Stimulated activated CD4-positive, alpha-beta T cell treated with anti-CD3 and anti-CD28 coated beads, Interleukin-4, amount 100 ng/mL, for 48 hours (primary cell): ENCODE data around the gene PLIN4.

ENCODE experiments used
- DNase-seq, 2 donors: peaks; one replicate each; pipeline ENCODE4 v3.0.0-alpha.2; 2020; ENCODE audit warnings: low read depth in 2 of 2

The PLIN4 gene

GRCh38 chr19:4492337-4493103, 25.8 kb downstream of the PLIN4 start:
- DNase-seq = no peak

- no peak for DNase-seq
These were observed 26.8 kb downstream of the PLIN4 start for GRCh38 chr19:4491446-4491845.

- no peak for DNase-seq
These were observed 29.8 kb downstream of the PLIN4 start for GRCh38 chr19:4488496-4488895.

- DNase-seq = no peak
These were observed 30.7 kb downstream of the PLIN4 start for GRCh38 chr19:4487572-4487971.

- DNase-seq = no peak
These were observed 34.9 kb downstream of the PLIN4 start for GRCh38 chr19:4483385-4483784.

GRCh38 chr19:4482721-4483364, 35.4 kb downstream of the PLIN4 start:
- no peak for DNase-seq

GRCh38 chr19:4477034-4477801, 41.1 kb downstream of the PLIN4 start:
- DNase-seq = no peak

- DNase-seq = no peak
These were observed 43.7 kb downstream of the PLIN4 start for GRCh38 chr19:4474514-4475022.

GRCh38 chr19:4473763-4474513, 44.3 kb downstream of the PLIN4 start:
- no peak for DNase-seq

GRCh38 chr19:4473011-4473762, 45.1 kb downstream of the PLIN4 start:
- DNase-seq = no peak

GRCh38 chr19:4472174-4472974, 45.9 kb downstream of the PLIN4 start, which contains the start of gene HDGFL2:
Gene HDGFL2, plus strand, starts transcription at chr19:4472297. Its CDS starts 54 bp downstream, at chr19:4472351.
- DNase-seq = peak in 1 of 2 donors; percentile 92

- peak; percentile 91 to 96 for DNase-seq
These were observed 46.7 kb downstream of the PLIN4 start for GRCh38 chr19:4471403-4472173.

- no peak for DNase-seq
These were observed 50.5 kb downstream of the PLIN4 start for GRCh38 chr19:4467835-4468234.

GRCh38 chr19:4464815-4465581, 53.3 kb downstream of the PLIN4 start:
- DNase-seq = no peak

- DNase-seq = peak; percentile 95 to 98
These were observed 60.5 kb downstream of the PLIN4 start, which contains the start of gene UBXN6 for GRCh38 chr19:4457654-4458395. Gene UBXN6, minus strand, starts transcription at chr19:4457794. Its CDS starts 97 bp downstream, at chr19:4457697.

GRCh38 chr19:4456843-4457653, 61.2 kb downstream of the PLIN4 start:
- DNase-seq = peak in 1 of 2 donors; percentile 28

GRCh38 chr19:4456476-4456842, 61.8 kb downstream of the PLIN4 start:
- no peak for DNase-seq
